Osteoblast (primary cell): ENCODE results near the gene ARX. TPM values are rescaled to one million over a fixed set of nuclear protein-coding genes. Genes with fewer than 3 reads are reported as not detected.

Experiments used
- DNase-seq: peaks from one replicate; pipeline ENCODE4 v3.0.0; 2011; ENCODE audit warnings: low spot score, mixed read lengths; ENCODE audit not compliant: insufficient read length; ENCODE audit errors: missing footprints
- H2AFZ ChIP-seq: 2 replicates; pipeline ENCODE4 v1.6.0; 2011; ENCODE audit warnings: mild to moderate bottlenecking, low read length
- H3K27ac ChIP-seq: 2 replicates; pipeline ENCODE4 v1.5.1; 2011; ENCODE audit warnings: mild to moderate bottlenecking, low read depth, low read length, moderate library complexity
- H3K27me3 ChIP-seq: 2 replicates; pipeline ENCODE4 v1.6.0; 2012; ENCODE audit warnings: mild to moderate bottlenecking, control low read depth, inconsistent platforms, low read length, moderate library complexity; ENCODE audit not compliant: insufficient read depth
- H3K36me3 ChIP-seq: 2 replicates; pipeline ENCODE4 v1.5.1; 2011; ENCODE audit warnings: mild to moderate bottlenecking, low read length, control low read depth, moderate library complexity; ENCODE audit not compliant: insufficient read depth
- H3K4me1 ChIP-seq: 2 replicates; pipeline ENCODE4 v1.5.1; 2011; ENCODE audit warnings: mild to moderate bottlenecking, low read length, control low read depth, moderate library complexity; ENCODE audit not compliant: insufficient read depth
- H3K4me2 ChIP-seq: 2 replicates; pipeline ENCODE4 v1.6.0; 2011; ENCODE audit warnings: mild to moderate bottlenecking, low read length; ENCODE audit not compliant: insufficient read depth
- H3K4me3 ChIP-seq: fragments of 200-600 bp; sonication (generic); 3 replicates; pipeline ENCODE4 v1.5.1; 2012; ENCODE audit warnings: mild to moderate bottlenecking, low read length, inconsistent platforms; ENCODE audit not compliant: insufficient read depth
- H3K79me2 ChIP-seq: 2 replicates; pipeline ENCODE4 v1.6.0; 2012; ENCODE audit warnings: mild to moderate bottlenecking, low read length, control low read depth, inconsistent platforms; ENCODE audit not compliant: insufficient read depth
- H3K9me3 ChIP-seq: 2 replicates; pipeline ENCODE4 v1.5.1; 2011; ENCODE audit warnings: low read depth, low read length, control low read depth
- H4K20me1 ChIP-seq: 2 replicates; pipeline ENCODE4 v1.6.0; 2012; ENCODE audit warnings: mild to moderate bottlenecking, low read length, control low read depth; ENCODE audit not compliant: insufficient read depth
- CTCF ChIP-seq: IDR thresholded peaks from 2 replicates; pipeline ENCODE4 v1.5.1; 2011; ENCODE audit warnings: mild to moderate bottlenecking, low read depth, low read length, moderate library complexity; ENCODE audit errors: extremely low read depth
- total RNA-seq: library from RNA; depleted of rRNA; stranded (reverse); fragments of >200 nt; gene quantifications from 2 replicates; pipeline ENCODE4 v1.2.3, GENCODE V29; 2012

The ARX gene
- total RNA-seq, 1 donor = not detected

GRCh38 chrX:24969812-24970211 lies 46.0 kb downstream of the ARX start:
- H2AFZ ChIP-seq = no peak overlapping the region
- no peak overlapping the region for H3K4me3 ChIP-seq
- no peaks in the 10 kb centered on the region for H3K9me3 ChIP-seq
- no peaks in the 10 kb centered on the region for H3K27me3 ChIP-seq
- no peak overlapping the region for H3K4me2 ChIP-seq
- H3K27ac ChIP-seq = no peak overlapping the region
- H3K4me1 ChIP-seq = no peaks in the 10 kb centered on the region
- H4K20me1 ChIP-seq = no peaks in the 10 kb centered on the region
- H3K36me3 ChIP-seq = no peaks in the 10 kb centered on the region
- H3K79me2 ChIP-seq = no peaks in the 10 kb centered on the region
- no peak for DNase-seq
- TF ChIP-seq CTCF = no peak

GRCh38 chrX:24965372-24965771 lies 50.4 kb downstream of the ARX start:
- H3K27ac ChIP-seq = no peak overlapping the region
- no peaks in the 10 kb centered on the region for H3K9me3 ChIP-seq
- H2AFZ ChIP-seq = no peak overlapping the region
- no peaks in the 10 kb centered on the region for H3K36me3 ChIP-seq
- no peaks in the 10 kb centered on the region for H4K20me1 ChIP-seq
- no peak overlapping the region for H3K4me3 ChIP-seq
- DNase-seq = no peak
- no peaks in the 10 kb centered on the region for H3K79me2 ChIP-seq
- no peak for TF ChIP-seq CTCF
- H3K27me3 ChIP-seq = no peaks in the 10 kb centered on the region
- H3K4me2 ChIP-seq = no peak overlapping the region
- H3K4me1 ChIP-seq = no peaks in the 10 kb centered on the region

GRCh38 chrX:24963823-24964222 lies 51.9 kb downstream of the ARX start:
- Histone ChIP-seq H2AFZ (no peak overlapping the region), H4K20me1 (no peaks in the 10 kb centered on the region), H3K27ac (no peak overlapping the region), H3K4me2 (no peak overlapping the region), H3K9me3 (no peaks in the 10 kb centered on the region), H3K4me3 (no peak overlapping the region), H3K79me2 (no peaks in the 10 kb centered on the region), H3K27me3 (no peaks in the 10 kb centered on the region), H3K4me1 (no peaks in the 10 kb centered on the region), H3K36me3 (no peaks in the 10 kb centered on the region)
- no peak for TF ChIP-seq CTCF
- no peak for DNase-seq

- Histone ChIP-seq H2AFZ (no peak overlapping the region), H3K27ac (no peak overlapping the region), H4K20me1 (no peaks in the 10 kb centered on the region), H3K79me2 (no peaks in the 10 kb centered on the region), H3K4me1 (no peaks in the 10 kb centered on the region), H3K9me3 (no peaks in the 10 kb centered on the region), H3K36me3 (no peaks in the 10 kb centered on the region), H3K4me2 (no peak overlapping the region), H3K4me3 (no peak overlapping the region), H3K27me3 (no peaks in the 10 kb centered on the region)
- no peak for DNase-seq
- TF ChIP-seq CTCF = no peak
Observed at GRCh38 chrX:24961809-24962208, 54.0 kb downstream of the ARX start.
